Right atrium auricular region (tissue), 2 donors: ENCODE data around the gene RPS15. TPM values are rescaled to one million over a fixed set of nuclear protein-coding genes. Genes with fewer than 3 reads are reported as not detected.

Experiments
- DNase-seq: peaks from one replicate; pipeline ENCODE4 v3.0.0-alpha.2; 2019; ENCODE audit warnings: low spot score
- H3K27ac ChIP-seq, 2 donors: fragments of 200-600 bp; sonication (generic); 1 replicate in 1 of 2; 2 replicates in 1 of 2; pipeline ENCODE4 v1.5.1; 2016 to 2019
- H3K27me3 ChIP-seq, 2 donors: fragments of 200-600 bp; sonication (generic); one replicate each; pipeline versions ENCODE4 v1.5.1 to v1.6.0; 2017 to 2019
- H3K36me3 ChIP-seq: fragments of 200-600 bp; sonication (generic); one replicate; pipeline ENCODE4 v1.5.1; 2016
- H3K4me1 ChIP-seq, 2 donors: fragments of 200-600 bp; sonication (generic); one replicate each; pipeline versions ENCODE4 v1.5.1 to v1.6.0; 2017 to 2019
- H3K4me3 ChIP-seq, 2 donors: fragments of 200-600 bp; sonication (generic); 1 replicate in 1 of 2; 2 replicates in 1 of 2; pipeline ENCODE4 v1.5.1; 2017 to 2019; ENCODE audit warnings: mild to moderate bottlenecking in 1 of 2, moderate library complexity in 1 of 2
- H3K9me3 ChIP-seq, 2 donors: fragments of 200-600 bp; sonication (generic); one replicate each; pipeline ENCODE4 v1.5.1; 2019
- CTCF ChIP-seq, 2 donors: fragments of 200-600 bp; sonication (generic); IDR thresholded peaks; one replicate each; pipeline ENCODE4 v1.5.1; 2019; ENCODE audit warnings: antibody characterized with exemption in 2 of 2
- total RNA-seq, 2 donors: library from RNA; depleted of rRNA; stranded (reverse); fragments of >200 nt; gene quantifications; one replicate each; pipeline ENCODE4 v1.1.0, GENCODE V29; 2016

RPS15 gene
- total RNA-seq = 1,000 to 10,000 TPM; 1,712 to 2,156 TPM

- H3K4me1 ChIP-seq = peaks cover 0 to 23% of the 10 kb centered on the region in 2 donors
- TF ChIP-seq CTCF (IDR thresholded peaks at IDR 0.05) = peak; percentile 75 to 99
- peaks cover 51% of the 10 kb centered on the region for H3K36me3 ChIP-seq
- peak within 1 kb of the TSS; percentile 76 to 80 for H3K4me3 ChIP-seq
- H3K27ac ChIP-seq = peak within 1 kb of the TSS; percentile 81 to 91
- DNase-seq = peak; percentile 94
- H3K9me3 ChIP-seq = no peaks in the 10 kb centered on the region
- no peaks in the 10 kb centered on the region for H3K27me3 ChIP-seq
Observed at GRCh38 chr19:1438035-1438932, at the start of gene RPS15. Gene RPS15, plus strand, starts transcription at chr19:1438396. Its CDS starts 30 bp downstream, at chr19:1438426.

- no peak for DNase-seq
- H3K27ac ChIP-seq = peak overlapping the region; percentile 45 to 66
- no peaks in the 10 kb centered on the region for H3K27me3 ChIP-seq
- H3K4me1 ChIP-seq = peaks cover 0 to 47% of the 10 kb centered on the region in 2 donors
- H3K4me3 ChIP-seq = no peak overlapping the region
- TF ChIP-seq CTCF (IDR thresholded peaks at IDR 0.05) = no peak
- H3K9me3 ChIP-seq = no peaks in the 10 kb centered on the region
- peaks cover 47% of the 10 kb centered on the region for H3K36me3 ChIP-seq
Observed at GRCh38 chr19:1388637-1389026, 49.6 kb upstream of the RPS15 start.

- Histone ChIP-seq H3K27me3 (no peaks in the 10 kb centered on the region), H3K36me3 (peaks cover 54% of the 10 kb centered on the region), H3K4me1 (peaks cover 0 to 46% of the 10 kb centered on the region in 2 donors), H3K4me3 (no peak overlapping the region), H3K27ac (peak overlapping the region in 1 of 2 donors; percentile 66), H3K9me3 (no peaks in the 10 kb centered on the region)
- no peak for TF ChIP-seq CTCF (IDR thresholded peaks at IDR 0.05)
- no peak for DNase-seq
Observed at GRCh38 chr19:1389033-1389940, 48.9 kb upstream of the RPS15 start.

GRCh38 chr19:1390890-1391423 lies 47.2 kb upstream of the RPS15 start:
- Histone ChIP-seq H3K4me3 (no peak overlapping the region), H3K36me3 (peaks cover 60% of the 10 kb centered on the region), H3K9me3 (no peaks in the 10 kb centered on the region), H3K27ac (no peak overlapping the region), H3K27me3 (no peaks in the 10 kb centered on the region), H3K4me1 (peaks cover 0 to 39% of the 10 kb centered on the region in 2 donors)
- no peak for TF ChIP-seq CTCF (IDR thresholded peaks at IDR 0.05)
- no peak for DNase-seq

- no peak overlapping the region for H3K27ac ChIP-seq
- no peaks in the 10 kb centered on the region for H3K27me3 ChIP-seq
- no peak for DNase-seq
- no peaks in the 10 kb centered on the region for H3K9me3 ChIP-seq
- no peak overlapping the region for H3K4me3 ChIP-seq
- peaks cover 0 to 35% of the 10 kb centered on the region in 2 donors for H3K4me1 ChIP-seq
- no peak for TF ChIP-seq CTCF (IDR thresholded peaks at IDR 0.05)
- peaks cover 60% of the 10 kb centered on the region for H3K36me3 ChIP-seq
Observed at GRCh38 chr19:1392407-1392806, 45.8 kb upstream of the RPS15 start.
